Fibroblast of the aortic adventitia (primary cell): ENCODE results near the gene MSANTD7. TPM values are rescaled to one million over a fixed set of nuclear protein-coding genes. Genes with fewer than 3 reads are reported as not detected.

Source experiments
- DNase-seq: peaks from one replicate; pipeline ENCODE4 v3.0.0-alpha.2; 2010; ENCODE audit warnings: low read depth
- H3K4me3 ChIP-seq: 2 replicates; pipeline ENCODE4 v1.5.1; 2011; ENCODE audit warnings: low read depth, mild to moderate bottlenecking, control low read depth, low read length, moderate library complexity
- CTCF ChIP-seq: IDR thresholded peaks from 2 replicates; pipeline ENCODE4 v1.5.1; 2011; ENCODE audit warnings: mild to moderate bottlenecking, low read length, control low read depth, inconsistent platforms; ENCODE audit not compliant: insufficient read depth
- total RNA-seq: library from RNA; depleted of rRNA; stranded (reverse); fragments of >200 nt; gene quantifications from 2 replicates; pipeline ENCODE4 v1.2.3, GENCODE V29; 2012; ENCODE audit warnings: low replicate concordance

The MSANTD7 gene
- total RNA-seq, 1 donor = 18.5 TPM

- TF ChIP-seq CTCF = no peak
These were observed 46.0 kb downstream of the MSANTD7 start for GRCh38 chr10:14884082-14884481.

More at GRCh38 chr10:14884082-14884481, 46.0 kb downstream of the MSANTD7 start:
- no peak for DNase-seq
- H3K4me3 ChIP-seq = no peak overlapping the region

Other genes starting within 250 kb of the MSANTD7 start
- gene FAM107B, start 63.4 kb upstream of the MSANTD7 start, total RNA-seq = 4.8 and 22.7 TPM in 2 replicates
- gene CDNF, start 269 bp upstream of the MSANTD7 start, total RNA-seq = 1.2 and 2.4 TPM in 2 replicates
- 13.7 and 19.7 TPM in 2 replicates for gene HSPA14, start within 50 bp of the MSANTD7 start, total RNA-seq
- 6.5 and 26.8 TPM in 2 replicates for gene SUV39H2, start 40.6 kb downstream of the MSANTD7 start, total RNA-seq
- 8.9 and 17.7 TPM in 2 replicates for gene DCLRE1C, start 115.8 kb downstream of the MSANTD7 start, total RNA-seq
- not detected in 2 replicates for gene MEIG1, start 121.1 kb downstream of the MSANTD7 start, total RNA-seq
- gene OLAH, start 205.6 kb downstream of the MSANTD7 start, total RNA-seq = not detected in 2 replicates